H1 (cell line): Measurements from ENCODE around the gene SNED1. TPM values are rescaled to one million over a fixed set of nuclear protein-coding genes. Genes with fewer than 3 reads are reported as not detected.

Experiments
- ATF2 ChIP-seq: IDR thresholded peaks from 2 replicates; pipeline ENCODE4 v1.6.1; 2012; ENCODE audit warnings: low read length, inconsistent platforms
- BACH1 ChIP-seq: IDR thresholded peaks from 2 replicates; pipeline ENCODE4 v1.6.1; 2012; ENCODE audit warnings: low read length, improper control_type of control experiment
- BRCA1 ChIP-seq: IDR thresholded peaks from 2 replicates; pipeline ENCODE4 v1.6.1; 2012; ENCODE audit warnings: low read depth, low read length, improper control_type of control experiment
- CHD1 ChIP-seq: IDR thresholded peaks from 2 replicates; pipeline ENCODE4 v1.6.1; 2012; ENCODE audit warnings: low read depth, low read length, improper control_type of control experiment
- CHD7 ChIP-seq: fragments of 300-600 bp; sonication (generic); IDR thresholded peaks from 2 replicates; pipeline ENCODE4 v1.7.1; 2012; ENCODE audit warnings: low read length, moderate library complexity, mild to moderate bottlenecking, inconsistent platforms; ENCODE audit not compliant: insufficient replicate concordance
- E2F6 ChIP-seq: IDR thresholded peaks from 2 replicates; pipeline ENCODE4 v1.6.1; 2012; ENCODE audit warnings: inconsistent platforms
- PHF8 ChIP-seq: fragments of 200-600 bp; sonication (generic); conservative IDR thresholded peaks from 2 replicates; pipeline ENCODE4 v1.7.1; 2012; ENCODE audit warnings: low read depth, mild to moderate bottlenecking, inconsistent platforms, low read length, moderate library complexity
- SIX5 ChIP-seq: IDR thresholded peaks from 2 replicates; pipeline ENCODE4 v1.6.1; 2011; ENCODE audit warnings: mild to moderate bottlenecking, low read depth, low read length
- SRF ChIP-seq: IDR thresholded peaks from 2 replicates; pipeline ENCODE4 v1.6.1; 2011; ENCODE audit warnings: mild to moderate bottlenecking, low read depth, low read length, moderate library complexity
- polyA plus RNA-seq, 7 experiments: library from polyadenylated mRNA; depleted of rRNA in 3 of 7; stranded (reverse) in 5 of 7; unstranded in 2 of 7; fragments of >200 nt in 5 of 7; fragments of 200-250 nt in 2 of 7; gene quantifications; 1 replicate in 5 of 7; 2 replicates in 1 of 7; 4 replicates in 1 of 7; pipeline versions ENCODE4 v1.2.1 to v1.2.3, GENCODE V29; 2011 to 2013; ENCODE audit warnings: missing spikeins in 2 of 7, mixed read lengths in 2 of 7
- total RNA-seq: library from RNA; stranded (reverse); fragmentation: NEBNext Ultra II Directional; extraction: Animal tissue kit (Norgen Biotek cat#: 25700); gene quantifications from 2 replicates; pipeline ENCODE4 v1.2.1, GENCODE V29; 2021

Gene SNED1
- total and polyA plus RNA-seq, 2 of the 8 experiments (the other 6 are each of a cell fraction or from before 2014, with no cell fraction given), result 1.9 TPM

GRCh38 chr2:241102239-241102803 is 103.9 kb downstream of the SNED1 start, which contains the start of gene MTERF4 (continued):
- TF ChIP-seq ATF2 (no peak), PHF8 (peak; percentile 79), CHD7 (no peak), BRCA1 (no peak), CHD1 (no peak), SRF (peak; percentile 62), E2F6 (peak; percentile 59), SIX5 (peak; percentile 33; the same call in 1 of the 2 replicates), BACH1 (peak; percentile 70)
